Fibroblast of skin of right quadriceps (primary cell): Measurements from ENCODE around the gene RAB19.

Experiments
- DNase-seq: peaks from one replicate; pipeline ENCODE4 v3.0.0-alpha.2; 2013

RAB19 gene

DNA sequence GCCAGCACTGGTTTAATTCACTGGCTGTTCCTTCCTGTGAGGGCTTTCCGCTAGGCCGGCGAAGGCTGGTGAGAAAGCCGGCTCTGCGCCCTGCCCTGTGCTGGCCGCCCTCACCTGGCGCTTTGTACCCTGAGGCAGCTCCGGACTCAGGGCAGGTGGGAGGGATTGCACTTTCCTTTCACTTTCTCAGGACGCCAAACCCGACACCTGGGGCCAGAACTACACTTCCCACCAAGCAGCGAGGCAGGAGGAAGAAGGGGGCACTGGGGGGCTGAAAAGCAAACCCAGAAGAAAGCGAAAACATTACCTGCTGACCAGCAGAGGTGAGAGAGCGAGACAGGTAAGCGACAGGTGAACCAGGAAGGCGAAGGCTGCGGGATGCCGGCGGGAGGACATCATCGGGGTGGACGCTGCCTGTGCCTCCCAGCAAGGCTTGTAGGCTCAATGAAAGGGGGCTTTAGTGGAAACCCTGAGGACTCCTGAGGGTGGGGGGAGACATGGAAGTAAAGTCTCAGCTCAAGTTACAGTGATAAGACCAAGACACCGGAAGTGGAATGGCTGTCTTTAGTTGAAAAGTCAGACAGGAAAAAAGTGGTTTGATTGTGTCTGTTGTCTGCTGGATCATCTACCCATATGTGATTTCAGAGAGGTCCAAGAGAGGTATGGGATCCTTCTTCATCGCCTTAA is at the start of gene RAB19:
RAB19 (plus strand) TSS at position 181 of the 687 bp plus-strand sequence. CDS start 3,589 bp downstream, outside the sequence.
- DNase-seq: no peak

GRCh38 chr7:140358024-140358411 is 45.8 kb upstream of the RAB19 start:
- DNase-seq: no peak

DNA sequence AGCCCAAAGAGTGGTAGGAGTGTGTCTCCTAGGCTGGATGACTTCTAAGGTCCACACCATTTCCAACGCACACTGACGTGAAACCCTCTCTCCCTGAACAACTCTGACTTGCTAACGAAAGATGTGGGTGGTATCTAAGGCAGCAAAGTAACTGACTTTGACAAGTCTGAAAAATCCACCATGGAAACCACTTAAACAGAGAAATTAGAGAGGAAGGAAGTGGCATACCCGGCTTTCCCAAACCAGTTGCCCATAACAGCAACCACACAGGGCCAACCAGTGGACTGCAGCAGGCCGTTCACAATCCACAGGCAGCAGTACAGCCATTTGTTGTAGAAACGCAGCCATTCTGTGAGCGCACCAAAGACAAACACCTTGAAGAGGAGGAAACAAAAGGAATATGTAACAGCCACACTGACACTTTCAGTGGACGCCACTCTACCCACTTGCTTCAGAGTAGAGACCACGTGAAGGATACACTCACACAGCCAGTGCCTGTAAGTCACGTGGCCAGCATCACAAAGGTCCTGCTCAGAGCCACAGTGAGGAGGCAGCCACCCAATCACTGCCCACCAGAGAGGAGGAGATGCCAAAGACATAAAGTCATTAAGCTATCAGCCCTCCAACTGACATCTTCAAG is 45.3 kb upstream of the RAB19 start:
- no peak for DNase-seq

GRCh38 chr7:140360697-140361229 is 43.1 kb upstream of the RAB19 start:
- no peak for DNase-seq

GRCh38 chr7:140364819-140365218 is 39.0 kb upstream of the RAB19 start:
- no peak for DNase-seq

DNA sequence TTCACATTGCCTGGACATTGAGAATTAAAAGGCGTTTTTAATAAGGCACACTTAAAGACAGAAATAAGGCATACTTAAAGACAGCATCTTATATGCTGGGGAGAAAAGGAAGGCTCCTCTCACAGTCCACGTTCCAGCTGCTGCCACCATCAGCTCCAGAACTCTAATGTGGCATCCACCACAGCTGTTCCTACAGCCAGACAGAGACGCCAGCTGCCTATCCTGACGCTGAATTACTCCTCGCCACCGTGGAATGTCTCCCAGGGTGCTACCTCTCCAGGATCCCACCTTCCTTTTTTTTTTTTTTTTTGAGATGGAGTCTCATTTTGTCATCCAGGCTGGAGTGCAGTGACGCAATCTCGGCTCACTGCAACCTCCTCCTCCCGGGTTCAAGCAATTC is 36.3 kb upstream of the RAB19 start:
- no peak for DNase-seq

DNA sequence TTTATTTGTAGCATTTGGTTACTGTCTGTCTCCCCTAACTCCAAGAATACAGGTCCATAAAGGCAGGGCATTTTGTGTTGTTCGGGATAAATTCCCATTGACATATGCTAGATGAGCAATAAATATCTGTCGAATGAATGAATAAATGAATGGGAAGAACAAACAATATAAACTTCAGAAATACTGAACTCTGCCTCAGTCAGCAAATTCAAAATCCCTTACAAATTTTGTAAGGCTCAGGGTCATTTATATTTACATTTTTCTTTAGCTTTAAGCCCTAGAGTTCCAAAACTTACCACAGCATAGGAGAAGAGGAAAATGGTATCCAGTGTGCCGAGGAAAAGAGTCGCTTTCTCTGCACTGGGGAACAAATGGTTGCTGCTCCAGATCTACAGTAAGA is 34.6 kb upstream of the RAB19 start:
- no peak for DNase-seq

GRCh38 chr7:140375323-140375722 is 28.5 kb upstream of the RAB19 start:
- no peak for DNase-seq

DNA sequence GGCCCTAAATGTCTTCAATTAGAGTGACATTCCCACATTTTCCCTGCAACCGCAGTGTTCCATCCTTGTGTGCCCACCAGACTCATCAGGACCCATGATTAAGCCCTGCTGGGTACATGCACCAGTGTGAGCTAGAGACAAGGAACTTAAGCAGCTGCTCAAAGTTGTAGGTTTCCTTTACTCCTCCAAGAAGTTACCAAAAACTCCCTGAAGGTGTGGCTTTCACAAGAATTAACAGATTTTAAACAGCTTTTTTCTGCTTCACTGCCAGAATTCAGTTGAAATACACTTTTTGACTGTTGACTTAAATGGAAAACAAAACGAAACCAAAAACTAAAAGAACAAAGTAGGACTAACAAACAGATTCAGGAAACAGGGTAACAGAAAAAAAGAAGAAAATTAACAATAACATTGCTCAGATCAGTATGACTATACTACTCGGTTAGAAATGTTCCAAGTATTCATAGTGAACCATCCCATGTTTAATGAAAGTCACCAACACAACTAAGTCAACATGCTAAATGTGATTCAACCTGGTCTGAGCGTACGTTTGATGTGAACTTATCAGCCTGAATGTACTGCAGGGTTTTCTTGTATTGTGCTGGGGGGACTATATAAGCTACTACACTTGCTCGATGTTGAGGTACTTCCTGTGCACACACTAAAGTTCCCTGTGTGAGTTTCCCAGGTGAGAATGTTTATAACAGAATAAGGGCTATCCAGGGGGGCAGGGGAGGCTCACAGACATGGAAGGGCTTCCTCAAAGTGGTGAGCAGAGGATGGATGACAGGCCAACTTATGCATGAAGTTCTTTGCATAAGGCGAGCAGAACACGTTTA is 27.7 kb upstream of the RAB19 start:
- DNase-seq: no peak

DNA sequence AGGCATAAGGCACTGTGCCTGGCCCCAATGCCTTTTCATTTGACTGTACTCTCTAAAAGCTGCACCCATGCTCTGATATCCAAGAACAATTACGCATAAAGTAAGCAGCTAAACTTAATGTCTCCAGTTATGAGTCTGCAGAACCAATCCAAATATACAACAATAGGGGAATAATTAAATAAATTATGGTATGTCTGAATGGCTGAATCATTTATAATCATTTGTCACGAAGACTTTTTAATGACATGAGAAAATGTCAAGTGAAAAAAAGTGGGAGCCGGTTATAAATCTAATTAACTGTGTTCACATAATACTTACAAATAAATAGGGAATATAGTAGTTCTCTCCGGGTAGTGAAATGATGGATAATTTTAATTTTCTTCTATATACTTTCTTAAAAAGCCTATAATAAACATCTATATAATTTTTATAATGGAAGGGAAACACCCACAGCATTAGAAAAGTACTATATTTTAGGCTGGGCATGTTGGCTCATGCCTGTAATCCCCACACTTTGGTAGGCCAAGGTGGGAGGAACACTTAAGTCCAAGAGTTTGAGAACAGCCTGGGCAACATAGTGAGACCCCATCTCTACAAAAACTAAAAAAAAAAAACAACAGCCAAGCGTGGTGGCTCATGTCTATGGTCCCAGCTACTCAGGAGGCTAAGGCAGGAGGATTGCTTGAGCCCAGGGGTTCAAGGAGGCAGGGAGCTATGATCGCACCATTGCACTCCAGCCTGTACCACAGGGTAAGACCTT is 19.7 kb upstream of the RAB19 start:
- DNase-seq: no peak

DNA sequence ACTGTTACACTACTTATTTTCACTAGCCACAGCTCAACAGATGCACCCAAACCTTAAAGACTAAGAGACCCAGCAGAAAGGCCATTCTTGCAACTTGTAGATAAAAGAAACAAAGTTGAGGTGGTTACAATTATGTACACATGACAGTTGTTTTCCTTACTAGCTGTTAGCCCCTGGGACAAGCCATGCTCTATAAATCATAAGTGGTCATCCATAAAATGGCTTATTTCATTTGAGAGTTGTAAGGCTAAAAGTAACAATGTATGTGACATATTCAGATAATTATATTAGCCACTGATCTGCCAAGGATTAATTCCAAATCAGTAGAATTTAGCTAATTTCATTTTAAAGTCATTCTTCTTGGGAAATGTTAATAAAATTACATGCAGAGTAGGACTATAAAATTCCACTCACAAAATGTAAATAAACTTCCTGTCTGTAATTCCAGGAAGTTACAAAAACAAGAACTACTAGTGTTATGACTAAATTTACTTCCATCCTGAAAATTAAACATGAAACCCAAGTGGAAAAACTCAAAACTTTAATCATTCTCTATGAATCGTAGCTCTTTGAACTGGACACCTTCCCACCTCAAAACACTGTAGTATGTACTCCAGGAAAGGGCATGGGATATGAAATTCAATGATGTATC is 18.8 kb upstream of the RAB19 start:
- DNase-seq: no peak

DNA sequence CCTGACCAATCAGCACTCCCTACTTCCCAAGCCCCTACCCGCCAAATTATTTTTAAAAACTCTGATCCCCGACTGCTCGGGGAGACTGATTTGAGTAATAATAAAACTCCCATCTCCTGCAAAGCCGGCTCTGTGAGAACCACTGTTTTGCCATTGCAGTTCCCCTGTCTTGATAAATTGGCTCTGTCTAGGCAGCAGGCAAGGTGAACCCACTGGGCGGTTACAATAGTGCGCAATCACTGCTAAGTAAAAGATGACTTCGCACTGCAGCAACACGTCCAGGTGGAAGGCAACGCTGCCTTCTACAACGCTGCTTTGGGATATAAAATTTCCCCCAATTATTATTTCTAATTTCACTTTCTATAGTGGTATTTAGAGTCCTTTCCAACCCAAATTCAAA is 14.4 kb upstream of the RAB19 start:
- no peak for DNase-seq

DNA sequence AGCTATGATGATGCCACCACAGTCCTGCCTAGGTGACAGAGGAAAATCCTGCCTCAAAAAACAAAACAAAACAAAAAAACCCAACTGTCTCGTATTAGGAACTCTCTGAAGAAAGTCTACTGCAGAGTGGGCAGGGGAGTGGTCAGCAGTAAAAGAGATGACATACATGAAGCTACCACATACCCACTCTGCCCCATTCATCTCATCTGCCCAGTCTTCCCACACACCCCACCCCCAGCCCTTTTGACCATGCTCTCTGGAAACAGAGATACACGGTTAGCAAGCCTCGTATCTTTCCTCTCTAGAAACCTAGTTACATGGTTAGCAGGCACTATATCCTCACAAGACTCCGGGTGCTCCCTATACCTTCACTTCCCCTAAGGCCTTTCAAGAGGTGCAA is 13.8 kb upstream of the RAB19 start:
- no peak for DNase-seq

DNA sequence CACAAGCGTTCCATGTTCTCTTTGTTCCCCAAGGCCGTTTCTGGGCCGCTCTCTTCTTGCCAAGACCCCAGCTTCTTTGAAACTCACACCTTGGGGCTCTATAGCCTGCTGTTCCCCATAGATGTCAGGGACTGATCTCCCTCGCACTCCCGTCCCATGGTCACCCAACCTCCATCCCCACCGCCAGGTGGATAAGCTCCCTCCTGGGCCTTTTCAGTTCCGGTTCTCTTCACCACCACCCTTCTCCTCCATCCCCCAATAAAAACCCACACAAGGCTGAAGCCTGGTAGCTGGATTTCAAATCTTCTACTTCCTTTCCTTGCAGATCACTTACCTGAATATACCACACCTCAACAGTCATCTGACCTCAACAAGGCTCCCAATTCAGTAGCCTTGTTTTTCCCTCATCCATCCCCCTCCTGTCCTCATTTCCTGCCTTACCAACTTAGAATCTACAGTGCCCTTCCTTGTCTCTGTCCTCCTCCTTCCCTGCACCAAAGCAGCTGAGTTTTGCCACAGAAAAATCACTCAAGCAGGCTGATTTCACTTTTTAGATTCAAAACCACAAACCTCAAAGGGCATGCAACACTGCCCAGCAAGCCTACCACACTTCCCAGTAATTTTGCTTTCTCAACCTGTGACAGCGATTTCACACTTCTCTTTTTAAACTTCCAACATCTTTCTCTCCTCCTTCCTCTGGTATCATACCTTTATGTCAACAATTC is 13.2 kb upstream of the RAB19 start:
- DNase-seq: peak; percentile 3

DNA sequence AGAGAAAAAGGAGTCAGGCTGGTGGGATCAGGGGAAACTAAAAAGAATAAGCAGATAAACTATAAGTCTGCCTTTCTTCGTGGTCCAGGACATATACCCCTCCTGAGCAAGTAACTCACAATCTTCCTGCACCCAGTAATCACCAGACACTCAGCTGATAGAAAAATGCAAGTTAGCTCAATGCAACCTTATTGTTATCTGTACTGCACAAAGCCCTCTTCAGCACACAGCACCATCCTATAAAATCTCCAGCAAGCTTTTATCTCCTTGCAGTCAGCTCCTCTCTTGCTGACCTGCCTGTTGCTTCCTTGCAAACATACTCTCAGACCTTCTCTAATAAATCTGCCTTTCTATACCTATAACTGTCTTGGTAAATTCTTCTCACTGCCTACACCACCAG is 12.2 kb upstream of the RAB19 start:
- DNase-seq: no peak

- no peak for DNase-seq
These were observed 10.0 kb upstream of the RAB19 start for GRCh38 chr7:140393756-140394306.

DNA sequence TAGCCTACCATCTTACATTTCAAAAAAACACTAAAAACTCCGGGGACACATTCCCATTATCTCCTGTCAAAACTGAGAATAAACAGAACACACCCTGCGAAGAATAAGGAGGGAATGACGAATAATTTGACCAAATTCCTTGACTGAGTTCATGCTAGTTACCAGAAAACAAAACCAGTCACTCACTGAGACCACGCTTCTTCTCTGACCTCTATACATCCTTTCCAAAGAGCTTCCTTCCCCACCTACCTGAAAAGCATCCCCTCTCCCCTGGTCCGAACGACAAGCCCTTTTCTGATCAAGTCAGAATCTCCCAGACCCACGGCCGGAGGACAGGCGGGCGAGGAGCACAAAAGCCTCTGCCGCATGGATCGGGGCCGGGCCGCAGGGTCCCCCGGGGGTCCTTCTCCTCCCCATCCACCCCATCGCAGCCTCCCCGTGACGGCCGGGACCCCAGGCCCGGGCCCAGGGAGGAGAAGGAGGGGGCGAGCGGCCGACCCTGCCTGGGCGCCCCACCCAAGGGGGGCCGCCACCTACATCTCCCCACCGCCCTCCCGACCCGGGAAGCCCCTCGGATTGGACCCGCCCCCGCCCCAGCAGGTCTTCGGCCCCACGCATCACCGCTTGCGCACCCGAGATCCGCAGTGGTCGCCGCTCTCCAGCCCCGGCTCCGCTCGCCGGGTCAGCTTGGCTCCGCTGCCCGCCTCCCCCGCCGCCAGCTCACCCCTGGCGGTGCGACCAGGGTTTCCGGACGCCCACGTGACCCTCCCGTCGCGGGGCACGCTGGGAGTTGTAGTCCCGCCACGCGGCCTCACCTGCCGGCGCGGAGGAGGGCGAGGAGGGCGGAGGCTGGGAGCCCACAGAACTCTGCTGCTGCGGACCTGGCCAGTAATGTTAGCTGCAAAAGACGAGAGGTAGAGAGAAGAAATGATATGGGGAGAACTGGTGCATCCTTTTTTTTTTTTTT is 5.8 kb upstream of the RAB19 start, which contains the start of gene SLC37A3:
SLC37A3 (minus strand) TSS at position 747 of the 967 bp plus-strand sequence. CDS start 16,004 bp downstream, outside the sequence.
- peak; percentile 71 for DNase-seq

- DNase-seq: no peak
These were observed 5.0 kb upstream of the RAB19 start for GRCh38 chr7:140398821-140399220.

DNA sequence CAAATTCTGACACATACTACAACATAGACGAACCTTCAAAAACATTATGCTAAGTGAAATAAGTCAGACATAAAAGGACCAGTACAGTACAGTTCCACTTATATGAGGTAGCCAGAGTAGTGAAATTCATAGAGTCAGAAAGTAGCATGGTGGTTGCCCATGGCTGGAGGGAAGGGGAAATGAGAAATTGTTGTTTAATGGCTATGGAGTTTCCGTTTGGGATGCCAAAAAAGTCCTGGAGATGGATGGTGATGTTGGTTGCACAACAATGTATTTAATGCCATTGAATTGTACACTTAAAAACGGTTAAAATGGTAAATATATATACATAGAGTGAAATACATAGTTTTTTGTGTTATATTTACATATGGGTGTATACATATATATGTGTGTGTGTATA is 3.5 kb upstream of the RAB19 start:
- DNase-seq: no peak
